Kidney epithelial cell (primary cell): ENCODE results near the gene RBM19. TPM values are rescaled to one million over a fixed set of nuclear protein-coding genes. Genes with fewer than 3 reads are reported as not detected.

Experiments used
- DNase-seq: peaks from one replicate; pipeline ENCODE4 v3.0.0-alpha.2; 2010; ENCODE audit warnings: low read depth
- H3K27me3 ChIP-seq: 2 replicates; pipeline ENCODE4 v1.6.0; 2011; ENCODE audit warnings: low read length; ENCODE audit not compliant: control insufficient read depth, insufficient read depth
- H3K36me3 ChIP-seq: 2 replicates; pipeline ENCODE4 v1.5.1; 2011; ENCODE audit warnings: low read length; ENCODE audit not compliant: control insufficient read depth, insufficient read depth
- H3K4me3 ChIP-seq: 2 replicates; pipeline ENCODE4 v1.5.1; 2011; ENCODE audit warnings: low read depth, mild to moderate bottlenecking, control low read depth, low read length
- total RNA-seq: library from RNA; depleted of rRNA; stranded (reverse); fragments of >200 nt; gene quantifications from 2 replicates; pipeline ENCODE4 v1.2.3, GENCODE V29; 2015
- TF ChIP-seq, protein P1 (sequence below): IDR thresholded peaks from 2 replicates; pipeline ENCODE4 v1.5.1; 2011; ENCODE audit warnings: mild to moderate bottlenecking, moderate library complexity, low read length, control low read depth, inconsistent platforms; ENCODE audit not compliant: insufficient read depth, poor library complexity, severe bottlenecking

The RBM19 gene
- total RNA-seq, 1 donor from 2014 or later = 30.9 TPM

DNA sequence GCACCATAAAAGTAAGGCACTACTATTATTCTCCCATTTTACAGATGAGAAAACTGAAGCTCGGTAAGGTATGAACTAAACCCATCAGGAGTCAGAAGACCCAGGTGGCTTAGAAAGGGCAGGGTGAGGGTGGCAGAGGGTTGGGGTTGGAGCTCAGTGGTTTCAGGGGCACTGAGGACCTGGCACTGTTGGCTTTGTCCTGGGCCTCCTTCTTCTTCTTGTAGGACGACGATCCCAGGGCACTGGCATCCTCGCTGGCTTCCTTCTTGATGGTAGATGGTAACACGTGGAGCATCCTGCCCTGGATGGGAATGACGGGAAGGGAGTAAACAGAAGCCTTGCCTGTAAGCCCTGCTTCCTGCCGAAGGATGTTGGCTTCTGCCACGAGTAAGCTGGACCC is 19.9 kb downstream of the RBM19 start:
- DNase-seq = no peak
- Histone ChIP-seq H3K27me3 (no peaks in the 10 kb centered on the region), H3K4me3 (no peak overlapping the region), H3K36me3 (peaks cover 2% of the 10 kb centered on the region)
- TF ChIP-seq, protein P1, sequence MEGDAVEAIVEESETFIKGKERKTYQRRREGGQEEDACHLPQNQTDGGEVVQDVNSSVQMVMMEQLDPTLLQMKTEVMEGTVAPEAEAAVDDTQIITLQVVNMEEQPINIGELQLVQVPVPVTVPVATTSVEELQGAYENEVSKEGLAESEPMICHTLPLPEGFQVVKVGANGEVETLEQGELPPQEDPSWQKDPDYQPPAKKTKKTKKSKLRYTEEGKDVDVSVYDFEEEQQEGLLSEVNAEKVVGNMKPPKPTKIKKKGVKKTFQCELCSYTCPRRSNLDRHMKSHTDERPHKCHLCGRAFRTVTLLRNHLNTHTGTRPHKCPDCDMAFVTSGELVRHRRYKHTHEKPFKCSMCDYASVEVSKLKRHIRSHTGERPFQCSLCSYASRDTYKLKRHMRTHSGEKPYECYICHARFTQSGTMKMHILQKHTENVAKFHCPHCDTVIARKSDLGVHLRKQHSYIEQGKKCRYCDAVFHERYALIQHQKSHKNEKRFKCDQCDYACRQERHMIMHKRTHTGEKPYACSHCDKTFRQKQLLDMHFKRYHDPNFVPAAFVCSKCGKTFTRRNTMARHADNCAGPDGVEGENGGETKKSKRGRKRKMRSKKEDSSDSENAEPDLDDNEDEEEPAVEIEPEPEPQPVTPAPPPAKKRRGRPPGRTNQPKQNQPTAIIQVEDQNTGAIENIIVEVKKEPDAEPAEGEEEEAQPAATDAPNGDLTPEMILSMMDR = no peak

DNA sequence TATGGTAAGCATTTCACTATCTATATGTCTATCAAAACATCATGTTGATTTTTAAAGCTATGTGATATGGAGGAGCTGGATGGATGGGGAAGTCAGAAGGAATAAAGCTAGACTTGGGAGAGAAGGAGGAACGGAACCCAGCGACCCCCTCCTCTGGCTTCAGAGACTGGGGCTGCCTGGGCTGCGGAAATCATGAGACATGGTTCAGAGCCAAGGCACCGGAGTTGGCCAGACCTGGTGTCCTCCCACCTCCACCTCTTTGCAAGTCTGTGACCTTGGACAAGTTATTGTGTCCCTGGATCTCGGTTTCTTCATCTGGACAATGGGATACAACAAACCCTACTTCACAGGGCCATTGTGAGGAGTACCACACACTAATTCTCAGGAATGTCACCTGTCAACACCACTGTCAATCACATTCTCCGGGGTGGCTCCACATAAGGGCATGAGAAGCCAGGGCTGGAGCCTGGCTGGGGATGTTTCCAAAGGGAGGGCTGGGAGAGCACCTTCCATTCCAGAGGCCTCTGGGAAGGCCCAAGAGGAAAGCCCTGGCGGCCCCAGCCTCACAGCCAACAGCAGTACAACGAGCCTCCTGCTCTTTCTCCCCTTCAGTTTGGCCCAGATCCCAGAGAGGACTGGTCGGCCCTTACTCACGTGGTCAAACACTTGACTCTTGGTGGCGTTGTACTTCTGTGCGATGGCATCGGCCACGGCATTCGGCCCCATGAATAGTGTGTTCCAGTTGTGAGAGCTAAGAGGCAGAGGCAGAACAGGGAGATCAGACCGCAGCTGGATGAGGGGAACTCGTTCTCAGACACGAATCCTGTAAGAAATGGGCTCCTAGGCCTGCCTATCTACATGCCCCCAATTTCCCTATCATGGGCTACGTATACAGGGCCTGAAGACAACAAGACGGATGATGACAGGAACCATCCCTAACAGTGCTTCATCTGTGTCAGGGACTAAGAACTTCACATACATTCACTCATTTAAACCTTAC is 20.7 kb downstream of the RBM19 start:
- Histone ChIP-seq H3K27me3 (no peaks in the 10 kb centered on the region), H3K4me3 (no peak overlapping the region), H3K36me3 (peaks cover 2% of the 10 kb centered on the region)
- DNase-seq = no peak
- TF ChIP-seq, protein P1 = no peak

DNA sequence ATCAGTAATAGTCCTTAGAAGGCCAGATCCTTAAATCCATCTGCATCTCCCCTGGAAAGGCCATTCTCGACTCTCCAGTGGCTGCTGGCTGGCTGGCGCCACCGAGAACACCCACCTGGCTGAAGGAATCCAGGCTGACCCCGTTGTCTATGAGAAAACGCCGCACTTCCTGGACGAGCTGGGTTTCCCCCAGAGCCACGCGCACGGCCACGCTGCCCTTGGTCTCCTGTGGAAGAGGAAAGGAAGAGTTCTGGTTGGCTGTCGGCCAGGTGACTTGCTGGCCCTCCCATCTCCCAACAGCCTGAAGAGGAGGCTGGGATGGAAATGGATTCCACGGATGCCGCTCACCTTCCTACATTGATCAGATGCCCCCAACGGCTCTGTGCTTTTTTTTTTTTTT is 23.9 kb downstream of the RBM19 start:
- no peak overlapping the region for H3K4me3 ChIP-seq
- no peak for DNase-seq
- H3K27me3 ChIP-seq = no peaks in the 10 kb centered on the region
- peaks cover 2% of the 10 kb centered on the region for H3K36me3 ChIP-seq
- TF ChIP-seq, protein P1 = no peak

DNA sequence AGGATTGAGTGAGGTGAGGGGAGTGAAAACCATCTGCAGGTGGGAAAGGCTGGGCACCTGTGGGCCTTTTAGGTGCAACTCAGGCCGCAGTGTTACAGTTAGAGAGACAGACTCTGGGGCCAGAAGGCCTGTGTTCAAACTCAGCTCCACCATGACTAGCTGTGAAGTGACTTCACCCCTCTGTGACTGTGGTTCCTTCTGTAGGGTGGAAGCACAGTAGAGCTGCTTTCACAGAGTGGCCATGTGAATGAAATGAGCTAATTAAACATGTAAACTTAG is 25.0 kb downstream of the RBM19 start:
- Histone ChIP-seq H3K4me3 (no peak overlapping the region), H3K36me3 (peaks cover 2% of the 10 kb centered on the region), H3K27me3 (no peaks in the 10 kb centered on the region)
- TF ChIP-seq, protein P1 = no peak
- no peak for DNase-seq

DNA sequence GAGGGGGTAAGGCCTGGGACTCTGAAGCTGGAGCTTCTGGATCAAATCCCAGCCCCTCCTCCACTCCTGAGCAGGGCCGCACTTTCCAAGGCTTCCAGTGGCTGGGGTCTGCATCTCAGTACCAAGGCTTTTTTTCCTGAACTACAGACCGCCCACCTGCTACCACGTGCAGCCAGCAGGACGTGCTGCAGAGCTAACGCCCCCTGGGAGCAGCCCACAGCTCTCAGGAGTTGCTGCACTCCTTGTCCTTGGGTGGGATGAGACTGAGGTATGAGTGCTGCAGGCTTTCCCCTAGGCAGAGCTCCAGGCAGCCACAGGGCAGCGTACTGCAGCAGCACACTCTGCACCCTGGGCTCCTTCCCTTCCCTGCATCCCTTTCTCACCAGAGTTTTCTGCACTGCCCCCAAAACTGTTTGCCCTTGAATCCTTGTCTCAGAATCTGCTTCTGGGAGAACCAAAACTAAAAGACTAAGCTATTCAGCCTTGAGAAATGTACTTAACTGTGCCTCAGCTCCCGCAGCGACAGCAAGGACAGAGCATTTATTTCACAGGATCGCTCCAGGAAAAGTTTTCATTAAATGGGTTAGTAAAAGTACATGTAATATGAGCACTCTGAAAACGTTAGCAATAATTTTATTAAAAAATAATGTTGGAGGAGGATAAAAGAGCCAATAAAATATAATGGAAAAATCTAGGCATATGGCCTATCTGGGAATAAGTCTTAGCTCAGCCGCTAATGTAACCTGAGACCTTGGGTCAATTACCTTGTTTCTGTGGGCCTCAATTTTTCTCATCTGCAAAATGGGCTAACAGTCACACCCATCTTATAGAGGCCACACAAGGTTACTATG is 25.5 kb downstream of the RBM19 start:
- Histone ChIP-seq H3K4me3 (no peak overlapping the region), H3K27me3 (no peaks in the 10 kb centered on the region), H3K36me3 (peaks cover 2% of the 10 kb centered on the region)
- TF ChIP-seq, protein P1 = no peak
- DNase-seq = no peak
